A549 (cell line): ENCODE results near the gene INSYN2B.

Source experiments
- BHLHE40 ChIP-seq: IDR thresholded peaks from 2 replicates; pipeline ENCODE4 v1.6.1; 2012; ENCODE audit warnings: low read depth, low read length, inconsistent platforms
- CBX2 ChIP-seq: fragments of 200-600 bp; sonication (generic); IDR thresholded peaks from 2 replicates; pipeline ENCODE4 v1.6.1; 2016; ENCODE audit warnings: low read depth, mild to moderate bottlenecking, borderline replicate concordance
- CTCF ChIP-seq: fragments of >200 bp; sonication (Bioruptor Twin); formaldehyde crosslinking; IDR thresholded peaks from 3 replicates; pipeline ENCODE4 v1.5.1; 2016

GRCh38 chr5:169814522-169814921, 165.8 kb downstream of the INSYN2B start:
- TF ChIP-seq CBX2 (no peak), CTCF (no peak), BHLHE40 (no peak)
